Duodenal mucosa (tissue), 2 donors: ENCODE measurements around the gene WDR64.
"Not testable (repeated sequence)": the region's sequence is repeated elsewhere in the genome, so short reads cannot be mapped to it uniquely, and the experiment has no call there.

Experiments used
- H3K27ac ChIP-seq: one replicate; pipeline ENCODE4 v1.7.0; 2013; ENCODE audit warnings: low read depth, low read length
- H3K27me3 ChIP-seq, 2 donors: one replicate each; pipeline ENCODE4 v1.7.0; 2013; ENCODE audit warnings: low read length in 2 of 2, control low read depth in 1 of 2; ENCODE audit not compliant: insufficient read depth in 2 of 2, control insufficient read depth in 1 of 2
- H3K36me3 ChIP-seq, 2 donors: one replicate each; pipeline ENCODE4 v1.7.0; 2013; ENCODE audit warnings: low read length in 2 of 2, control low read depth in 1 of 2; ENCODE audit not compliant: insufficient read depth in 2 of 2, control insufficient read depth in 1 of 2
- H3K4me1 ChIP-seq, 2 donors: one replicate each; pipeline ENCODE4 v1.7.0; 2013; ENCODE audit warnings: low read length in 2 of 2, control low read depth in 1 of 2; ENCODE audit not compliant: insufficient read depth in 2 of 2, control insufficient read depth in 1 of 2
- H3K4me3 ChIP-seq, 2 donors: one replicate each; pipeline ENCODE4 v1.7.0; 2013; ENCODE audit warnings: low read length in 2 of 2, low read depth in 1 of 2
- H3K9ac ChIP-seq, 2 donors: one replicate each; pipeline ENCODE4 v1.7.0; 2013; ENCODE audit warnings: low read length in 2 of 2, low read depth in 1 of 2
- H3K9me3 ChIP-seq, 2 donors: one replicate each; pipeline ENCODE4 v1.7.0; 2013; ENCODE audit warnings: low read length in 2 of 2, control low read depth in 1 of 2; ENCODE audit not compliant: control insufficient read depth in 1 of 2

WDR64 gene

GRCh38 chr1:241778117-241778516, 126.0 kb downstream of the WDR64 start:
- Histone ChIP-seq H3K36me3 (no peaks in the 10 kb centered on the region), H3K27ac (no peak overlapping the region), H3K4me1 (no peaks in the 10 kb centered on the region), H3K27me3 (no peaks in the 10 kb centered on the region), H3K9ac (no peak overlapping the region), H3K4me3 (no peak overlapping the region), H3K9me3 (no peaks in the 10 kb centered on the region)

- H3K27ac ChIP-seq = no peak overlapping the region
- H3K9me3 ChIP-seq = no peaks in the 10 kb centered on the region
- H3K4me1 ChIP-seq = no peaks in the 10 kb centered on the region
- H3K27me3 ChIP-seq = no peaks in the 10 kb centered on the region
- no peak overlapping the region for H3K9ac ChIP-seq
- no peak overlapping the region for H3K4me3 ChIP-seq
- no peaks in the 10 kb centered on the region for H3K36me3 ChIP-seq
Observed at GRCh38 chr1:241779897-241780296, 127.8 kb downstream of the WDR64 start.

- H3K27ac ChIP-seq = no peak overlapping the region
- H3K9ac ChIP-seq = no peak overlapping the region
- no peak overlapping the region for H3K4me3 ChIP-seq
- no peaks in the 10 kb centered on the region for H3K4me1 ChIP-seq
- H3K9me3 ChIP-seq = no peaks in the 10 kb centered on the region
- H3K36me3 ChIP-seq = no peaks in the 10 kb centered on the region
- no peaks in the 10 kb centered on the region for H3K27me3 ChIP-seq
Observed at GRCh38 chr1:241782396-241782795, 130.3 kb downstream of the WDR64 start.

GRCh38 chr1:241787691-241788090, 135.6 kb downstream of the WDR64 start:
- Histone ChIP-seq H3K9ac (no peak overlapping the region), H3K4me1 (no peaks in the 10 kb centered on the region), H3K9me3 (no peaks in the 10 kb centered on the region), H3K27me3 (no peaks in the 10 kb centered on the region), H3K36me3 (no peaks in the 10 kb centered on the region), H3K4me3 (no peak overlapping the region), H3K27ac (no peak overlapping the region)

GRCh38 chr1:241789061-241789460, 137.0 kb downstream of the WDR64 start:
- no peaks in the 10 kb centered on the region for H3K4me1 ChIP-seq
- H3K36me3 ChIP-seq = no peaks in the 10 kb centered on the region
- no peaks in the 10 kb centered on the region for H3K27me3 ChIP-seq
- no peak overlapping the region for H3K27ac ChIP-seq
- no peak overlapping the region for H3K4me3 ChIP-seq
- H3K9ac ChIP-seq = no peak overlapping the region
- H3K9me3 ChIP-seq = no peaks in the 10 kb centered on the region

- no peaks in the 10 kb centered on the region for H3K9me3 ChIP-seq
- H3K4me1 ChIP-seq = no peaks in the 10 kb centered on the region
- no peak overlapping the region for H3K4me3 ChIP-seq
- no peak overlapping the region for H3K27ac ChIP-seq
- no peak overlapping the region for H3K9ac ChIP-seq
- H3K36me3 ChIP-seq = no peaks in the 10 kb centered on the region
- no peaks in the 10 kb centered on the region for H3K27me3 ChIP-seq
Observed at GRCh38 chr1:241799416-241799815, 147.3 kb downstream of the WDR64 start.

- no peak overlapping the region for H3K4me3 ChIP-seq
- no peak overlapping the region for H3K27ac ChIP-seq
- no peaks in the 10 kb centered on the region for H3K36me3 ChIP-seq
- no peaks in the 10 kb centered on the region for H3K27me3 ChIP-seq
- no peak overlapping the region for H3K9ac ChIP-seq
- no peaks in the 10 kb centered on the region for H3K9me3 ChIP-seq
- H3K4me1 ChIP-seq = no peaks in the 10 kb centered on the region
Observed at GRCh38 chr1:241800640-241801039, 148.6 kb downstream of the WDR64 start.

- H3K4me1 ChIP-seq = no peaks in the 10 kb centered on the region
Observed at GRCh38 chr1:241802863-241803262, 150.8 kb downstream of the WDR64 start.

GRCh38 chr1:241804706-241805105, 152.6 kb downstream of the WDR64 start:
- H3K36me3 ChIP-seq, H3K27ac ChIP-seq, H3K4me1 ChIP-seq, H3K9me3 ChIP-seq, H3K9ac ChIP-seq, H3K4me3 ChIP-seq, H3K27me3 ChIP-seq: not testable (repeated sequence)

More at GRCh38 chr1:241802863-241803262, 150.8 kb downstream of the WDR64 start:
- no peaks in the 10 kb centered on the region for H3K36me3 ChIP-seq
- H3K9me3 ChIP-seq = no peaks in the 10 kb centered on the region
- H3K9ac ChIP-seq = no peak overlapping the region
- no peak overlapping the region for H3K4me3 ChIP-seq
- no peaks in the 10 kb centered on the region for H3K27me3 ChIP-seq
- no peak overlapping the region for H3K27ac ChIP-seq

GRCh38 chr1:241808265-241808664, 156.2 kb downstream of the WDR64 start:
- H3K4me1 ChIP-seq = no peaks in the 10 kb centered on the region
- H3K27me3 ChIP-seq = no peaks in the 10 kb centered on the region
- H3K36me3 ChIP-seq = no peaks in the 10 kb centered on the region
- no peaks in the 10 kb centered on the region for H3K9me3 ChIP-seq
- H3K27ac ChIP-seq = no peak overlapping the region
- no peak overlapping the region for H3K4me3 ChIP-seq
- H3K9ac ChIP-seq = no peak overlapping the region

- H3K9ac ChIP-seq = no peak overlapping the region
- H3K9me3 ChIP-seq = no peaks in the 10 kb centered on the region
- H3K27me3 ChIP-seq = no peaks in the 10 kb centered on the region
- no peaks in the 10 kb centered on the region for H3K4me1 ChIP-seq
- H3K4me3 ChIP-seq = no peak overlapping the region
- no peaks in the 10 kb centered on the region for H3K36me3 ChIP-seq
- no peak overlapping the region for H3K27ac ChIP-seq
Observed at GRCh38 chr1:241810769-241811405, 158.8 kb downstream of the WDR64 start.
